ENCODE measurements around the gene CNIH3. TPM values are rescaled to one million over a fixed set of nuclear protein-coding genes. Genes with fewer than 3 reads are reported as not detected.
A peak's percentile ranks its signal among the peaks of the same experiment; 100 is the strongest.

CNIH3 gene
- total RNA-seq, 2 donors from 2014 or later: 0.36 to 7.2 TPM

DNA sequence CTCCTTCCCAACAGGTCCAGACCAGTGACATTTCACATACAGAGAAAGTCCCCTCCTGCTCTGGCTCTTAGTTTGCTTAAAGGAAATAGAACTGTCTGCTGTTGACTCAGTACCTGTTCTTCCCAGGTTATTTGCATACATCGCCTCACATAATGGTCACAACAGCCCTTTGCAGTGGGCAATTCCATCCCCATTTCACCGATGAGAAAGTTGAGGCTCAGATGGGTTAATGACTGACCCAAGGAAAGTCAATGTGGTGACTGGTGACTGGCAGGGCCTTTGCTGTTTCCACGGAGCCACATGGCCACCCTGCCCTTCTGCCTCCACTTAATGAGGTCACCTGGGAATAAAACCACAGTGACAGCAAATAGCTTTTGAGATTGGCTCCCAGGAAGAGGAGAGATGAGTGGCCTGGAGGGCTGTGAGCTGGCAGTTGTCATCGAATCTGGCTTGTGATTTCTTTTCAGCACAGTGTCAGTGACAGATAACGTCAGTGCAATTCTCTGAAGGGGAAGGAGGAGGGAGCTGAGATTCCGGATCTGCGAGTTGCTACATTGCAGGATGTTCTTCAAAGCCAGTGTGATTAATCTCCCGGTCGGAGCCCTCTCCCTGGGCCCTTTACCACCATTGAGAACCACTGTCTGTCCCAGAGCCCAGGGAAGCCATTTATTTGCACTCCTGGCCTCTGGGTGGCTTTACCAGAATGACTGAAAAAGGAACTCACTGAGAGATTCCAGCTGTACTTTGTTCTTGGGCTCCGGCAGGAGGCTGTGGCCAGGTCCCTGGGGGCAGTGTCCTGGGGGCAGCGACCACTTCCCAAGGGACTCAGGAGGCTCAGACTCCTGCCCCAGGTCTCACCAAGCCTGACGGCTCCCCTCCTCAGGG lies 117.2 kb downstream of the CNIH3 start:
- intact Hi-C loops (cut with DNase I): no loop called here
- H3K9me3 ChIP-seq: no peaks in the 10 kb centered on the region
- no peaks in the 10 kb centered on the region for H3K36me3 ChIP-seq
- H3K27ac ChIP-seq: peak overlapping the region; percentile 64 to 76
- DNase-seq (ENCODE audit: low spot score): peak; percentile 60
- no peak overlapping the region for H3K4me3 ChIP-seq
- TF ChIP-seq, protein P1, sequence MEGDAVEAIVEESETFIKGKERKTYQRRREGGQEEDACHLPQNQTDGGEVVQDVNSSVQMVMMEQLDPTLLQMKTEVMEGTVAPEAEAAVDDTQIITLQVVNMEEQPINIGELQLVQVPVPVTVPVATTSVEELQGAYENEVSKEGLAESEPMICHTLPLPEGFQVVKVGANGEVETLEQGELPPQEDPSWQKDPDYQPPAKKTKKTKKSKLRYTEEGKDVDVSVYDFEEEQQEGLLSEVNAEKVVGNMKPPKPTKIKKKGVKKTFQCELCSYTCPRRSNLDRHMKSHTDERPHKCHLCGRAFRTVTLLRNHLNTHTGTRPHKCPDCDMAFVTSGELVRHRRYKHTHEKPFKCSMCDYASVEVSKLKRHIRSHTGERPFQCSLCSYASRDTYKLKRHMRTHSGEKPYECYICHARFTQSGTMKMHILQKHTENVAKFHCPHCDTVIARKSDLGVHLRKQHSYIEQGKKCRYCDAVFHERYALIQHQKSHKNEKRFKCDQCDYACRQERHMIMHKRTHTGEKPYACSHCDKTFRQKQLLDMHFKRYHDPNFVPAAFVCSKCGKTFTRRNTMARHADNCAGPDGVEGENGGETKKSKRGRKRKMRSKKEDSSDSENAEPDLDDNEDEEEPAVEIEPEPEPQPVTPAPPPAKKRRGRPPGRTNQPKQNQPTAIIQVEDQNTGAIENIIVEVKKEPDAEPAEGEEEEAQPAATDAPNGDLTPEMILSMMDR (IDR thresholded peaks at IDR 0.05): no peak
- TF ChIP-seq POLR2AphosphoS5 (IDR thresholded peaks at IDR 0.05): peak; percentile 30
- H3K27me3 ChIP-seq (replicated peaks; ENCODE audit: insufficient read depth): no peaks in the 10 kb centered on the region
- 20% methylated on average over 11 of the region's 12 CpGs for WGBS
- H3K4me1 ChIP-seq (replicated peaks): peaks cover 3% of the 10 kb centered on the region

DNA sequence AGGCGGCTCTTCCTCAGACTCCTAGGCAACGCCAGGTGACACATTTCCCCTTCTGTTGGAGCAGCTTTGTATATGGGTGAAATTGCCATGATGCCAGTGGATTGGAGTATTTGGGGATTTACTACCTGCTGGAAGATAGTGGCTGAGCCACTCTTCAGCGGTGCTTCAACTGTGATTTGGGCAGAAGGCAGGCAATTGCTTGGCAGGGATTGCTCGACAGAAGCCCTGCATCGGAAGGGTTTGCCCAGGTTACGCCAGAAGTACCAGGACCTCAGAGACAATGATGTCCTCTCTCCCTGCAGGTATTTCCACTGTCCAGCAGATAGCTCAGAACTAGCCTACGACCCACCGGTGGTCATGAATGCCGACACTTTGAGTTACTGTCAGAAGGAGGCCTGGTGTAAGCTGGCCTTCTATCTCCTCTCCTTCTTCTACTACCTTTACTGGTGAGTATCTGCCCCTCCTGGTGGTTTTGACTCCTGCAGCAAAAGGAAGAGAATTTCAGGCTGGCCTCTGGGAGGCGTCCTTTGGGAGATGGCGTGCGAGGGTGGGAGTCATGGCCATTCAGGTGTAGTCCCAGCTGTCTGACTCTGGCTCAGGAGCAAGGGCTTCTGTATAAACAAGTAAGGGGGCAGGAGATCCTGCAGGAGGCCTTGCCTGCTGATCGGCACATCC lies 118.3 kb downstream of the CNIH3 start:
- 98% methylated on average over 13 of the region's 13 CpGs for WGBS
- Histone ChIP-seq H3K4me1 (replicated peaks) (peaks cover 3% of the 10 kb centered on the region), H3K27ac (no peak overlapping the region), H3K27me3 (replicated peaks; ENCODE audit: insufficient read depth) (no peaks in the 10 kb centered on the region), H3K36me3 (no peaks in the 10 kb centered on the region), H3K4me3 (no peak overlapping the region), H3K9me3 (no peaks in the 10 kb centered on the region)
- TF ChIP-seq POLR2A (IDR thresholded peaks at IDR 0.05) (no peak), POLR2AphosphoS5 (IDR thresholded peaks at IDR 0.05) (no peak)
- TF ChIP-seq, protein P1 (IDR thresholded peaks at IDR 0.05): no peak
- intact Hi-C loops (cut with DNase I): no loop called here
- DNase-seq (ENCODE audit: low spot score): no peak

GRCh38 chr1:224735159-224735558 lies 119.0 kb downstream of the CNIH3 start:
- Histone ChIP-seq H3K4me1 (replicated peaks) (peaks cover 3% of the 10 kb centered on the region), H3K9me3 (no peaks in the 10 kb centered on the region), H3K4me3 (no peak overlapping the region), H3K27ac (no peak overlapping the region), H3K27me3 (replicated peaks; ENCODE audit: insufficient read depth) (no peaks in the 10 kb centered on the region), H3K36me3 (no peaks in the 10 kb centered on the region)
- WGBS: 97% methylated on average over 6 of the region's 6 CpGs
- intact Hi-C loops (cut with DNase I): no loop called here
- DNase-seq (ENCODE audit: low spot score): no peak
- TF ChIP-seq POLR2AphosphoS5 (IDR thresholded peaks at IDR 0.05): no peak
- TF ChIP-seq POLR2A (IDR thresholded peaks at IDR 0.05): no peak
- TF ChIP-seq, protein P1 (IDR thresholded peaks at IDR 0.05): no peak

DNA sequence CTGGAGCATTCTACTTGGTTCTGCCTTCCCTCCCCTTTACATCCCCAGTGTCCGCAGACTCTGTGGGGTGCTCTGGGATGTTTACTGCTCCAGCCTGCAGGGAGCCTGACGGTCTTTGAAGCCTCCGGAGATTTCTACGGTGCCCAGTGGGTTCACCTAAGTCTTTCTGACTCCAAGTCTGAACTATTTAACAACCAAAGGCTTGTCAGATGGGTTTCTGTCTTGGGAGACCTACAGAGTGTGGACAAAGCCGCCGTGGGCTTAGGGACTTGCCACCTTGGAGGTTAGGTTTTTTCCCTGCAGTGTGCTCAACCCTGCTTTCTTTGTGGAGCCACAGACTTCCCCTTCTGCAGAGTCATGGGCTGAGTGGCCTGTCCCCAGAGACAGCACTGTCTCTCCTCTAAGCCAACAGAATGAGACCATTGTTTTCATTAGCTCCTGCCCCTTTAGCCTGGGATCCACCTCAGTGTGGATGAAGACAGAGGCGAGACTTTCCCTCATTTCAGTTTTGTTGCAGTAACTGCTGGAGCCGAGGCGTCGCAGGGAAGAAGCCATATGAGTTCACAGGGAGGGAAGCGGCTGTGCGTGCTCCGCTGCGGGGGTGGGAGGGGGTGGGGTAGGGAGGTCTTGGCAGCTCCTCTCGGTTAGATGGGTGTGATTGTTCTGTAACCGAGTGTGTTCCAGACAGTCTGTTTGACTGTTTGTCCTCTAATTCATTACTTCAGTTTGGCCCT lies 120.7 kb downstream of the CNIH3 start:
- Histone ChIP-seq H3K27ac (no peak overlapping the region), H3K27me3 (replicated peaks; ENCODE audit: insufficient read depth) (no peaks in the 10 kb centered on the region), H3K4me3 (no peak overlapping the region), H3K9me3 (no peaks in the 10 kb centered on the region), H3K4me1 (replicated peaks) (peaks cover 3% of the 10 kb centered on the region), H3K36me3 (no peaks in the 10 kb centered on the region)
- 49% methylated on average over 16 of the region's 16 CpGs for WGBS
- no peak for DNase-seq (ENCODE audit: low spot score)
- intact Hi-C loops (cut with DNase I): no loop called here
- TF ChIP-seq, protein P1 (IDR thresholded peaks at IDR 0.05): no peak
- no peak for TF ChIP-seq POLR2A (IDR thresholded peaks at IDR 0.05)
- TF ChIP-seq POLR2AphosphoS5 (IDR thresholded peaks at IDR 0.05): no peak
